Measurements from ENCODE around the gene COPE. TPM values are rescaled to one million over a fixed set of nuclear protein-coding genes. Genes with fewer than 3 reads are reported as not detected.
A peak's percentile ranks its signal among the peaks of the same experiment; 100 is the strongest.
"Not testable (repeated sequence)": the region's sequence is repeated elsewhere in the genome, so short reads cannot be mapped to it uniquely, and the experiment has no call there.

The COPE gene
- 84.2 TPM for polyA plus RNA-seq (ENCODE audit: insufficient read length)

DNA sequence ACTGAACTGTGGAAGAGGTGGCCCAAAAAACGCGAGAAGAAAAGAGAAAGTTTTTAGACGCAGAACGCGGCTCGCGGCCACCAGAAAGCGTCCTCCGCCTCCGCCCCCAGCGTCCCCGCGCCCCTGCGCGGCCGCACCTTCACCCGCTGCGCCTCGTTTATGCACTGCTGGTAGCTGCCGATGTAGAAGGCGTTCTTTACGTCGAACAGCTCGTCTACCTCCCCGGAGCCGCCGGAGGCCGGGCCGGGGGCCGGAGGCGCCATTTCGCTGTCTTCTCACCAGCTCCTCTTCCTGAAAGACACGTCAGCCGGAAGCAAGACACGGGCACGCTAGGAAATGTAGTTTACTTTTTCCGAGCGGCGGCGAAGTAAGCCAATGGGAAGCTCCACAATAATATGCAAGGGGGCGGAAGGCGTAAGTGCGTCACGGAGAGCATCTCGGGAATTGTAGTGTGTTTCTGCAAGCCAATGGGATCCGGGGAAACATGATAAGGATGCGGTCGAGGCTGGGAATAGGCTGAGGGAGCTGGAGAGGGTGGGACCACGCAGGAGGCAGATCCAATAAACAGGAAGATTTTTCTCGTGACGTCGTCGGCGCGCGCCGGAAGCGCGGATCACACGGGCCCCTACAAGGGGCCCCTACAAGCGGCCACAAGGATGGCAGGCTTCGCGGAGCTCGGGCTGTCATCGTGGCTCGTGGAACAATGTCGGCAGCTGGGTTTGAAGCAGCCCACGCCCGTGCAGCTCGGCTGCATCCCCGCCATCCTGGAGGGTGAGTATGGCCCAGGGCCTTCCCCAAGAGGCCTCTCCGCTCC is at the start of gene COPE, which contains the start of gene DDX49:
COPE (minus strand) TSS at position 302 of the 814 bp plus-strand sequence; CDS start at position 263, 39 bp downstream.
DDX49 (plus strand) TSS at position 630 of the 814 bp plus-strand sequence; CDS start at position 657, 27 bp downstream.
- DNase-seq: peak; percentile 100

DNA sequence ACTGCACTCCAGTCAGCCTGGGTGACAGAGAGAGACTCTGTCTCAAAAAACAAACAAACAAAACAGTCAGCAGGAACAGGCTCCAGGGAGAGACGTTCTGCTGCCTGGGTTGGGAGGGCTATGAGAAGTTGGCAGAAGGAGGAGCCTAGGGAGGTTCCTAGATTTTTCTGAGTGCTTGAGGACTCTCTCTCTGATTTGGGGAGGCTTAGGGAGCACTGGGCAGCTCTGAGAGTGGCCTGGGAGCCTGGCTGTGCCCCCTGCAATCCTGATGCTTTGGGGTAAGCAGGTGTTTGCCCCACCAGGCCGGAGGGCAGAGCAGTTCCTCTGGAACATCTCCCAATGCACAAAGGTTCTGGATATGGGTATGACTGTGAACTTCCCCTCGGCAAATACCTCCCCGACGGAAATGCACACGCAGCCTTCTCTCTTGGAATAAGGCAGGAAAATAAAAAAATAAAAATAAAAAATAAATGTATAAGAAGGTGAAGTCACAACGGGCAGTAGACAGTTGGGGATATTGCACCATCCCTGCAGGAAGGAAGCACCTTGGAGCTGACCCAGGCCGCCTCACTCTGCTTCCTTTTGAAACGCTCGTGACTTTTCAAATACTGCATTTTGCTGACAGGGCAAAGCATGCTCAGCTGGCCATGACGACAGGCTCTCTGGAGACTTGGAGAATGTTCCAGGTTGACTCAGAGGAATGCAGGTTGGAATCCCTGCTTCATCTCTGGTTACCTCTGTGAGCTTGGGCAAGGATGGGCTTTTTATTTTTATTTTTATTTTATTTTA is 48.4 kb upstream of the COPE start:
- DNase-seq: peak; percentile 58

DNA sequence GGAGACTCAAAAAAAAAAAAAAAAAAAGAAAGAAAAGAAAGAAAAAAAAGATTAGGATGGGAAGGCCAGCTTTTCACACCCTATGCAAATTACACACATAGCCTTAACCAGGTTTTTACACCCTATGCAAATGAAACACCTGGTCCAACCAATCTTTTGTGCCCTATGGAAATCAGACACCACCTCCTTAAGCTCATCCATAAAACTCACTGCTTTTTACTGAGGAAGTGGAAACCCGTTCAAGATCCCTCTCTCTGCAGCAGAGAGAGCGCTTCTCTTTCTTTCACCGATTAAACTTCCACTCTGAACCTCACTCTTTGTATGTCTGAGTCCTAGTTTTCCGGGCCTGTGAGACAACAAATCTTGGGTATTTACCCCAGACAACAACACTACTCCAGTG is 47.1 kb upstream of the COPE start:
- no peak for DNase-seq

DNA sequence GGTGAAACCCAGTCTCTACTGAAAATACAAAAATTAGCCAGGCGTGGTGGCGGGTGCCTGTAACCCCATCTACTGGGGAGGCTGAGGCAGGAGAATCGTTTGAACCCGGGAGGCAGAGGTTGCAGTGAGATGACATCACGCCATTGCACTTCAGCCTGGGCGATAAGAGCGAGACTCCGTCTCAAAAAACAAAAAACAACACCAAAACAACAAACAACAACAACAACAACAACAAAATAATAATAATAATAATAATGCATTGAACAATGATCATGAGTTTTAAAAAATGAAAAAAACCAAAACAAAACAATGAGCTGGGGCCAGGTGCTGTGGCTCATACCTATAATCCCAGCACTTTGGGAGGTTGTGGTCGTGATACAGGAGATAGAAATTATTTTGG is 44.9 kb upstream of the COPE start:
- DNase-seq: no peak

DNA sequence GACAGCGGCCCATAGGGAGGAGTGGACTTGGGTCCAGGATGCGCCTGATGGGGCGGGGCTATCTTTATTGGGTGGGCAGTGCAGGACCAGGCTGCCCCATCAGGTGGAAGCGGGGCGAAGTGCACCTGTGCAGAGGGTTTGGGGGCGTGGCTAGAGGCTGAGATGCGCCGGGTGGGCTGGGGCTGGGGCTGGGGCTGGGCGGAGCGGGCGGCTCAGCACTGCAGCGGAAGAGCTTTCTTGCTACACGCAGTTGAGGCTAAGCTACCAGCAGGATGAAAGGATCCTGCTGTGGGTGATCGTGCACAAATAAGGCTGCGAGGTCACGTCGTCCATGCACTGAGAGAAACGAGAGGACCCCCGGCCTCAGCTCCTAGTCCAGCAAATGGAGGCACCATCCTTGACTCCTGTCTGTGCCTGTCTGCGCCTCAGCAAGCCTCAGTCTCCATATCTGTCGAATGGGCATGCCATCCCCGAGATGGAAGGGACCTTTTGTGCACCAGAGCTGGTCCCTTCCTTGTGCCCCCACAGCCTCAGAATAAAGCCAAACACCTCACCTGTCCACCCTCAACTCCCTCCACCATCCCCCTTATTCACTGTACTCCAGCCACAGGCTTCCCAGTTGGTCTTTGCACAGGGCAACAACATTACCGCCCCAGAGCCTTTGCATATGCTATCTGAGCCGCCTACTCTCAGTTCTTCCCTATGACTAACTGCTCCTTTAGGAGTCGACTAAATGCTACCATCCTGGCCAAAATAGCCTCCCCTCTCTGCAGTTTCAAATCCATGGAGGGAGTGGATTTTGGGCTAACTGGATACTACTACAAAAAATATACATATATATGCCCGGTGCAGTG is 42.8 kb upstream of the COPE start:
- no peak for DNase-seq

DNA sequence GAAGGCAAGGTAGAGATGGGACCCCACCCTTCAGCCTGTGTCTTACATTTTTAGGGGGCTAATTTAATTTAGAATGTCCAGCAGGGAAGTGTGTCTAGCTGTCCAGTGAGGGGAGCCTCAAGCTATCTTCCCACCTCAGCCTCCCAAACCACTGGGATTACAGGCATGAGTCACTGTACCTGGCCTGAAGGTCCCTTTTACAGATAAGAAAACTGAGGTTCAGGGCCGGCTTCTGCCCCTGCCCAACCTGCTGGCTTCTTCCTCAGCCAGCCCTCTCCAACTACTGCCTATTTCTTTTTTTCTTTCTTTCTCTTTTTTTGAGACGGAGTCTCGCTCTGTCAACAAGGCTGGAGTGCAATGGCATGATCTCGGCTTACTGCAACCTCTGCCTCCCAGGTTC is 41.2 kb upstream of the COPE start:
- DNase-seq: no peak

DNA sequence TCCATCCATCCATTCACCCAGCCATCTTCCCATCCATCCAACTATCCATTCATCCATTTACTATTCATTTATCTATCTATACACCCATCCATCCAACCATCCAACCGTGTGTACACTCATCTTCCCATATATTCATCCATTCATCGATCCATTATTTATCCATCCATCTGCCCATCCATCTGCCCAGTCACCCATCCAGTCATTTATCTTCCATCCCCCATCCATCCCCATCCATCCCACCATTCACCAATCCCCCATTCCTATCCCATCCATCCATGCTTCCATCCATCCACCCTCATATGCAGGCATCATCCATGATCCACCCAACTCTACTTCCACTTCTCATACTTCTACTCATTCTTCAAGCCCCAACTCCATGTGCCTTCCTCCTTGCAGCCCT is 35.9 kb upstream of the COPE start:
- DNase-seq: no peak

DNA sequence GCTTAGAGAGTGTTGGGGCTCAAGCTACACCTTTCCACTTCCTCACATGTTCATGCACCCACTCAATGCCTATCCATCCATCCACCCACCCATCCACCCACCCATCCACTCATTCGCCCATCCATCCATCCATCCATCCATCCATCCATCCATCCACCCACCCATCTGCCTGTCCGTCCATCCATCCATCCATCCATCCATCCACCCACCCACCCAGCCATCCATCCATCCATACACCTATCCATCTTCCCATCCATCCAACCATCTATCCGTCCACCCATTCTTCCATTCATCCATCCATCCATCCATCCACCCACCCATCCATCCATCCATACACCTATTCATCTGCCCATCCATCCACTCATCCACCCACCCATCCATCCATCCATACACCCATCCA is 34.9 kb upstream of the COPE start:
- no peak for DNase-seq

DNA sequence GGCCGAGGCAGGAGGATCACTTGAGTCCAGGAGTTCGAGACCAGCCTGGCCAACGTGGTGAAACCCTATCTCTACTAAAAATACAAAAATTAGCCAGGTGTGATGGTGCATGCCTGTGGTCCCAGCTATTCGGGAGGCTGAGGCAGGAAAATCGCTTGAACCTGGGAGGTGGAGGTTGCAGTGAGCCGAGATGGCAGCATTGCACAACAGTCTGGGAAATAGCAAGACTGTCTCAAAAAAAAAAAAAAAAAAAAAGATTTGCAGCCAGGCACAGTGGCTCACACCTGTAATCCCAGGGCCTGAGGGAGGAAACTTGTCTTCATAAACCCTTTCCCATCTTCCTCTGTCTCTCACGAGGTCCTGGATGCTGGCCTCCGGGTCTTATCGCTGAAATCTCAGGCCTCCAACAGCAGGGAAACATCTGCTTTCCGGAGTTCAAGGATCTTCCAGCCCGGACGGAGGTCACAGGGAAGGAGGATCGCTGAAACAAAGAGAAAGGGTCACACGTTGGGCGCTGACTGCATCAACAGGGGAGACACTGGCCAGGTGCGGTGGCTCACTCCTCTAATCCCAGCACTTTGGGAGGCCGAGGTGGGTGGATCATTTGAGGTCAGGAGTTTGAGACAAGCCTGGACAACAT is 33.3 kb upstream of the COPE start:
- not testable (repeated sequence) for DNase-seq

DNA sequence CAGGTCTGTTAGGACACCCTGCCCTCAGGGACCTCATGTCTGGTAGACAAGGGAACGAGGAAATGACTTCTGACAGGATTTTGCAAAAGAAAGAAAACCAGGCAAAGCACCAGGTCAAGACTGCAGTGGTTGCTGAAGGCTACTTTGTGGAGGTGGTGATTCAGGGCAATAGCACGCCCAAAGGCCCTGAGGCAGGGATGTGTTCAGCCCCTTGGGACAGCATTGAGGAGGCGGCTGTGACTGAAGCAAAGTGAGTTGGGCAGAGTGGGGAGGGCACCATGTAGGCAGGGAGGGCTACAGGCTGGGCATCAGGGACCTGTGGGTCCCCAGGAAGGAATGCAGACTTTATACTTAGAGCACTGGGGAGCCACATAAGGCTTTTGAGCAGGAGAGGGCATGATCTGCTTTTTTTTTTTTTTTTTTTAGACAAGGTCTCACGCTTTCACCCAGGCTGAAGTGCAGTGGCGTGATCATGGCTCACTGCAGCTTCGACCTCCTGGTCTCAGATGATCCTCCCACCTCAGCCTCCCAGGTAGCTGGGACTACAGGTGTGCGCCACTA is 32.6 kb upstream of the COPE start:
- no peak for DNase-seq

DNA sequence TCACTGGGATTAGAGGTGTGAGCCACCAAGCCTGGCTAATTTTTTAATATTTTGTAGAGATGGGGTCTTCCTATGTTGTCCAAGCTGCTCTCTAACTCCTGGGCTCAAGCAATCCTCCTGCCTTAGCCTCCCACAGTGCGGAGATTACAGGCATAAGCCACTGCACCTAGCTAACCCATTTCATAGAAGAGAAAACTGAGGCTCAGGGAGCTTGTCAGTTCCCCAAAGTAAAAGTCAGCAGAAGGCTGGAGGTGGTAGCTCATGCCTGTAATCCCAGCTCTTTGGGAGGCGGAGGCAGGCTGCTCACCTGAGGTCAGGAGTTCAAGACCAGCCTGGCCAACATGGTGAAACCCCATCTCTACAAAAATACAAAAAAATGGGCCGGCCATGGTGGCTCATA is 30.7 kb upstream of the COPE start:
- no peak for DNase-seq

DNA sequence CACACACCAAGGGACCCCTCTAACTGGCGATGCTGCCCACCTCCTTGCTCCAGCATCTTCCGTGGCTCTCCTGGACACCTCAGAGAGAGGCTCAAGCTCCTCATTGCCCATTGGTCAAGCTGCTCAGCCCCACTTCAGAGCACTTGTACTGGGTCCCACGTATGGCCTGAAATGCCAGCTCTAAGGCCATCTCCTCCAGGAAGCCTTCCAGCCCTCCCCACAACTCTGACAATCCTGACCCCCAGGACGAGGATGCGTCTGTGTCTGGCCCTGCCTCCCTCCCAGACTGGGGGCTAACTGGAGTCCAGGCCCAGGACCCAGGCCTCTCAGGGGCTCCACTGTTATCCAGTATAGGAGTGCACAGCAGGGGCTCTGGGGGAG is 29.8 kb upstream of the COPE start:
- DNase-seq: no peak

DNA sequence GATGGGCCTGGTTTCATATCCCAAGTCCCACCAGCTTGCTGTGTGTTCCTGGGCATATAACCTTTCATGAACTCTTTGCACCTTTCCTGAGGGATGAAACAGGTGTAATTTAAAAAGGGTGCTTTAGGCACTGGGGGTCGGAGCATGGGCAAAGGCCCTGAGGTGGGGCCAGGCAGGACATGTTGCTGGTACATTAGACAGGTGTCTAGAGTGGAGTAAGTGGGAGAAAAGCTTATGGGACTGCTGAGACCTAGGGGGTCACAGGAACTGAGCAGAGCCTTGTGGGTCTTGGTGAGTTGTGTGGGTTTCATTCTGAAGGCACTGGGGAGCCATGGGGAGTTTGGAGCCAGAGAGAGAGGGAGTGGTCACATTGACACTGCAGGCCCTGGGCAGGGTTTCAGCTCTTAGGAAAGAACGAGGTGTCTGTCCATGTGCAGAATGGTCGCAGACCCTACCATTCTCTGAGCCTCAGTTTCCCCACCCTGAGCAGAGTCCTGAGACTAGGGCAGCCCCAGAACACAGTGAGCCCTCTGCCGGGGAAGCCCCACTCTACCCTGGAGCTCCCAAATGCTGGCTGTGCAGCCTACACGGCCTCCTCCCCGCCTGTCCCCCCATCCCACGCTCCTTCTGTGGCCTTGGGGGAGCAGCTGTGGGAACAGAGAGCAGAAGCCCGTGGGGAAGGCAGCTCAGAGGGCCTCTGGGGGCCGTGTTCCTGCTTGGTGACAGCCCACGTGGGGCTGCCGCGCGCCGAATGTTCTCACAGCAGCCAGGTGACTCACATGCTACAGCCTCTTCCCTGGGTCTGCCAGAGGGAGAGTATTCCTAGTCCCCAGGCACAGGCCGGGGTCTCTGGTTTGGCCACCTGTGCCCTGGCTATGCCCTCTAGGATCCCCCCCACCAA is 29.1 kb upstream of the COPE start:
- no peak for DNase-seq

DNA sequence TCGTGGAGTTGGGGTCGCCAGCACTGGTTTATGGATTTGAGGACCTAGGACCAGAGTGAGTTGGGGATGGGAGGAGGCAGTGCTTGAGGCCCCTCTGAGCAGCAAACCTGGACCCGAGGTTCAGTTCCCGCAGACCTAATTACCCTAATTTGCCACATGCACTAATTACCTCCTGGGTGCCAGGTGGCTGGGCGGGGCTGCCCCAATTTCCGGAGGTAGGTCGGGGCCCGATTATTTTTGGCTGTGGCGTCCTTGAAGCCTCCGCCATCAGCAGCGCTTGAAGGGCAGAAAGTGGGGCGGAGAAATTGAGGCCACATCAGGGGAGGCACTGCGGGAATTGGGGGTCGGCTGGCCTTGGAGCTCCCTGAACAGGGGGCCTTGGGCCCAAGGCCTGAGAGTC is 27.7 kb upstream of the COPE start:
- no peak for DNase-seq

DNA sequence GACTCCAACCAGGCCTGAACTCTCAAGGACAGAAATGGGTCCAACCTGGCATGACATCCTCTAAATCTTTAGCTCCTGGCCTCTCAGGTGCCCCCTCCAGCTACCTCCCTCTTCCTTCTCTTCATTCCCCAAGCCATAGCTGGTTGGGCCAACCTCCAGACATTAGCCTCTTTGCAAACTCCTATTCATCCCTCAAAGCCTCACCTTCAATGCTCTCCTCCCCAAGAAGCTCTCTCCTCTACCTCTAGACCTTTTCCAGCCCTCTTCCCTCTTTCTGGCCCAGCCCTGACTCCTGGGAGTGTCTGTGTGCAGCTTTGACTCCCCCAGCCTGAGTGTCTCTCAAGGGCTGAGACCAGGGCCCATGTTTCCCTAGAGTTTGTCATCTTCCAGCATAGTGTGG is 27.1 kb upstream of the COPE start:
- no peak for DNase-seq

DNA sequence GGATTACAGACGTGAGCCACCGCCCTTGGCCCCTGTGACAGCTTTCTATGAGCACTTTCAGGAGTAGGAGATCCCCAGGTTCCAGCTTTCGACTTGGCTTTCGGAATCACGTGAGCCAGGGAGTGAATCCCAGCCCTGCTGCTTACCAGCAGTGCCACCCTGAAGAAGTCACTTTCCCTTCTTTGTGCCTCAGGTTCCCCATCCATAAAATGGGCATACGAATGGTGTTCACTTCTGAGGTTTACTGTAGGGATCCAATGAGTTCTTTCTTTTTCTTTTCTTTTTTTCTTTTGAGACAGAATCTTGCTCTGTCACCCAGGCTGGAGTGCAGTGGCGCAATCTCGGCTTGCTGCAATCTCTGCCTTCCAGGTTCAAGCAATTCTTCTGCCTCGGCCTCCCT is 26.1 kb upstream of the COPE start:
- no peak for DNase-seq

DNA sequence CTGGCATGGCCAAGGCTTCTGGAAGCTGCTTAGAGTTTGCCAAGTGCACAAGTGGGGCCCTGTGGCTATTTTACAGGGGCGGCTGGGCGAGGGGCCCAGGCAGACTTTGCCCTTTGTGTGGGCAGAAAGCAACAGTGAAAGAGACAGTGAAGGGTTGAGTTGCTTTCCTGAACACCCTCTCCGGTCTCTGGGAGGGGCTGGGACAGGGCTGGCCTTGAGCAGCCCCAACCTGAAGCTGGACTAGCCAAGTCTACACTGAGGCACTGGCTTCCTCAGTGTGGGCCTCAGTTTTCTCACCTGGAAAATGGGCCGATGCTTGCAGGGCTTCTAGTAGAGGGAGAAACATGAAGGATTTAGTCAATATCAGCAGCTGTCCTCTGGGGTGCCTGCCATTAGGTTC is 24.3 kb upstream of the COPE start:
- DNase-seq: no peak

DNA sequence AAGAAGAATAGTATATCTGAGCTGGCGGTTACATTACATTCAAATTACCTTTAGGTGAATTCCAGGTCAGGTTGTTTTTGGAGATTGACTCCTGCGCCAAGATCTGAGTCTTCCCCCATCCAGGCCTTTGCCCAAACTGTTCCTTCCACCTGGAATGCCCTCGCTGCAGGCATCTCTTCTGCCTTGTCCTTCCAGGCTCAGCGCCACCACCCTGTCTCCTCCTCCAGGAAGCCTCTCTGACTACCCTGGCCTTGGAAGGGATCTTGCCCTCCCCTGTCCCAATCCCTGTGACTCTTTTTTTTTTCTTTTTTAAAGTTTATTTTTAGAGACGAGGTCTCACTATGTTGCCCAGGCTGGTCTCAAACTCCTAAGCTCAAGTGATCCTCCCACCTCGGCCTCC is 23.5 kb upstream of the COPE start:
- DNase-seq: no peak

DNA sequence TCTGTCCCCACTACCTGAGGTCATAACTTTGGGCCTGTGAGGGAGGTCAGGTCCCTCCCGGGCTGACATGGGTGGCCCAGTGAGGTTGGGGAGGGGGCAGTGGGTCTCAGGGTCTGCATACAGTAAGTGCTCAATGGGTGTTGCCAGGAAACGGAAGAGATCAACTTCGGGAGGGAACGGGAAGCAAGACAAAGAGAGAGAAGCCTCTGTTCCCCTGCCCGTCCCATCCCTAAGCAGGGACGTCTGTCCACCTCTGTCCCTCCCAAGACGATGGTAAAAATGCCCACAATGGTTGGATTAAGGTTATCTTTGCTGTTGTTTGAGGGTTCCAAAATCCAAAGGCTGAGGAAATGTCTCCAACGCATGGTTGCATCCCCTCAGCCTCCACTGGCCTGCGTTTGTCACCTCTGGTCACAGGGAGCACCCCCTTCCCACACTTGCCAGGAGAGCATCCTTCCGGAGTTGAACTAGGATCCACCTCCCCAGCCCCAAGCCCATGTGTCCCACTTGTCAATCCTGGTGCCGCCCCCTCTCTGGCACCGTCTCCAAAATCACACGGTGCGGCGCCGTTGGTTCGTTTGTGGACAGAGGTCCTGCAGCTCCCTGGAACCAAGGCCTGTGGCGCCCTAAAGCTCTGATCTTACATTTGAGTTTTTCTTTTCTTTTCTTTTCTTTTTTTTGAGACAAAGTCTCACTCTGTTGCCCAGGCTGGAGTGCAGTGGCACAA is 22.6 kb upstream of the COPE start:
- no peak for DNase-seq

Data from hindlimb muscle (tissue), 1 donor.